ENCODE data around the gene RORB.

RORB gene

GRCh38 chr9:74721696-74722660 lies 224.8 kb downstream of the RORB start:
- DNase-seq = no peak

- DNase-seq = no peak
Observed at GRCh38 chr9:74724317-74724716, 227.2 kb downstream of the RORB start.

- DNase-seq = no peak
Observed at GRCh38 chr9:74726581-74726980, 229.4 kb downstream of the RORB start.

GRCh38 chr9:74728176-74728575 lies 231.0 kb downstream of the RORB start:
- DNase-seq = no peak

- DNase-seq = no peak
Observed at GRCh38 chr9:74729136-74729695, 232.1 kb downstream of the RORB start.

GRCh38 chr9:74735761-74736160 lies 238.6 kb downstream of the RORB start:
- no peak for DNase-seq

GRCh38 chr9:74736646-74737045 lies 239.5 kb downstream of the RORB start:
- no peak for DNase-seq

GRCh38 chr9:74742191-74742790 lies 245.2 kb downstream of the RORB start:
- DNase-seq = no peak
